Transverse colon (tissue), 3 donors: ENCODE results near the gene GATB.

ENCODE experiments used
- EP300 ChIP-seq: sonication (generic); formaldehyde crosslinking; IDR thresholded peaks from one replicate; pipeline ENCODE4 v1.6.1; 2017; ENCODE audit warnings: antibody characterized with exemption, low read depth
- POLR2A ChIP-seq: fragments of 450-650 bp; IDR thresholded peaks from one replicate; pipeline ENCODE4 v1.6.1; 2016; ENCODE audit warnings: antibody characterized with exemption, mild to moderate bottlenecking, moderate library complexity
- TF ChIP-seq, protein P1 (sequence below), 5 experiments: fragments of 200-600 bp in 3 of 5; fragments of 450-650 bp in 2 of 5; sonication (generic) in 3 of 5; IDR thresholded peaks; 1 replicate in 2 of 5; 2 replicates in 3 of 5; pipeline ENCODE4 v1.5.1; 2016 to 2017; ENCODE audit warnings: antibody characterized with exemption in 5 of 5, inconsistent platforms in 3 of 5, mild to moderate bottlenecking in 2 of 5, moderate library complexity in 1 of 5

DNA sequence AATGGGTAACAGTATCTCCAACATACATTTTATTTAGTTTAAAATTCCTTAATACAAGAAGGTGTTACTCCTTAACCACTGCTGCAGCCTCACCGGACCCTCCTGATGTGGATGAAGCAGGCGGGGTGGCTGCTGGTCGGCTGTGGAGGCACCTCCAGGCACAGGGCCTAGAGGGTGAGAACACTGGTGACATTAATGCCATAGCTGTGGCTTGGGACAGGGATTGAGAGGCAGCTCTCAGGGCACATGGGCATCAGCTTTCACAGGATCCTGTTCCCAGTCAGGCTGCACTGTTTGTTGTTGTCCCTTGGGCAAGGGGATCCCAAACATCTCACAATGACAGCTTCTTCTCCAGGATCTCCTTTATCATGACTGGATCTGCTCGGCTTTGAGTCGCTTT is 90.0 kb downstream of the GATB start:
- TF ChIP-seq EP300 (no peak), POLR2A (no peak)
- TF ChIP-seq, protein P1, sequence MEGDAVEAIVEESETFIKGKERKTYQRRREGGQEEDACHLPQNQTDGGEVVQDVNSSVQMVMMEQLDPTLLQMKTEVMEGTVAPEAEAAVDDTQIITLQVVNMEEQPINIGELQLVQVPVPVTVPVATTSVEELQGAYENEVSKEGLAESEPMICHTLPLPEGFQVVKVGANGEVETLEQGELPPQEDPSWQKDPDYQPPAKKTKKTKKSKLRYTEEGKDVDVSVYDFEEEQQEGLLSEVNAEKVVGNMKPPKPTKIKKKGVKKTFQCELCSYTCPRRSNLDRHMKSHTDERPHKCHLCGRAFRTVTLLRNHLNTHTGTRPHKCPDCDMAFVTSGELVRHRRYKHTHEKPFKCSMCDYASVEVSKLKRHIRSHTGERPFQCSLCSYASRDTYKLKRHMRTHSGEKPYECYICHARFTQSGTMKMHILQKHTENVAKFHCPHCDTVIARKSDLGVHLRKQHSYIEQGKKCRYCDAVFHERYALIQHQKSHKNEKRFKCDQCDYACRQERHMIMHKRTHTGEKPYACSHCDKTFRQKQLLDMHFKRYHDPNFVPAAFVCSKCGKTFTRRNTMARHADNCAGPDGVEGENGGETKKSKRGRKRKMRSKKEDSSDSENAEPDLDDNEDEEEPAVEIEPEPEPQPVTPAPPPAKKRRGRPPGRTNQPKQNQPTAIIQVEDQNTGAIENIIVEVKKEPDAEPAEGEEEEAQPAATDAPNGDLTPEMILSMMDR (IDR thresholded peaks at IDR 0.05), result no peak
